Amniotic stem cell (primary cell): ENCODE measurements around the gene FKBP6.
"Not testable (repeated sequence)": the region's sequence is repeated elsewhere in the genome, so short reads cannot be mapped to it uniquely, and the experiment has no call there.

Experiments
- DNase-seq: peaks from one replicate; lab custom pipeline; 2025; lab: John Stamatoyannopoulos, UW

FKBP6 gene

GRCh38 chr7:73358590-73359275 lies 30.8 kb downstream of the FKBP6 start:
- no peak for DNase-seq

- DNase-seq = no peak
Measured at GRCh38 chr7:73359306-73359705, 31.3 kb downstream of the FKBP6 start.

- DNase-seq = no peak
Measured at GRCh38 chr7:73359746-73360375, 31.9 kb downstream of the FKBP6 start.

DNA sequence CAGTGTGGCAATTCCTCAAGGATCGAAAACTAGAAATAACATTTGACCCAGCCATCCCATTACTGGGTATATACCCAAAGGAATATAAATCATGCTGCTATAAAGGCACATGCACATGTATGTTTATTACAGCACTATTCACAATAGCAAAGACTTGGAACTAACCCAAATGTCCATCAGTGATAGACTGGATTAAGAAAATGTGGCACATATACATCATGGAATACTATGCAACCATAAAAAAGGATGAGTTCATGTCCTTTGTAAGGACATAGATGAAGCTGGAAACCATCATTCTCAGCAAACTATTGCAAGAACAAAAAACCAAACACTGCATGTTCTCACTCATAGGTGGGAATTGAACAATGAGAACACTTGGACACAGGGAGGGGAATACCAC lies 32.6 kb downstream of the FKBP6 start:
- not testable (repeated sequence) for DNase-seq

DNA sequence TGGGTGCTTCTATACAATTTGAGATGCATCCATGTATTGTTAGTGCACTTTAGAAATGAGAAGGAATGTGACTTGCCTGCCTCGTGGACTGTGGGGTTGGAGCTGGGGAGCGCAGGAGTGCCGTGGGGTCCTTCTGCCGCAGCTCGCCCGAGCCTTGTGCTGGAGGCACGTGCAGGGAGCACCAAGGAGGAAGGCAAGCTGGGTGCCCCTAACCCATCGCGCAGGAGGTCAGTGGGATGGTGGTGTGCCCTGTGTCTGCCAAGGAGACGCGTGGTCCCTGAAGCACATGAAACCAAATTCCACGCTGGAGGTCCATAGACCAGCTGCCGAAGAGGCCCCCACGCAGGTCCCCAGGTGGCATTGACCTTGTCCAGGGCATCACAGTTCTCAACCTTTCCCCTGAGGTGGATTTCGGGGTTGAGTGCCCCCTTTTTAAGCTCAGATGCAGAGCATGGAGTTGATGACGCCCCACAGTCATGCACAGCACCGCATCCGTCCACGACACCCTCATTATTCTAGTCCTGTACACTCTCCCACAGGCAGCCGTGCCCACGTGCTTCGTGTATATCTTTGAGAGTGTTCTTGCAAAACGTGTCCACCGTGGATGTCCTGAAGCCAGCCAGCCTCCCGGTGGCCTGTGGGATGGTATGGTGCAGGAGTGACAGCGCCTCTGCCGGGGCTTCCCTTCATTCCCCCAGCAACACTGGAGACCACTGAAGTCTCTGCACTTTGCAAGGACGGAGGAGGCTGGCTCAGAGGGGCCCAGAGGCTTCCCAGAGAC lies 35.5 kb downstream of the FKBP6 start:
- no peak for DNase-seq

- no peak for DNase-seq
Measured at GRCh38 chr7:73364006-73364728, 36.2 kb downstream of the FKBP6 start.

DNA sequence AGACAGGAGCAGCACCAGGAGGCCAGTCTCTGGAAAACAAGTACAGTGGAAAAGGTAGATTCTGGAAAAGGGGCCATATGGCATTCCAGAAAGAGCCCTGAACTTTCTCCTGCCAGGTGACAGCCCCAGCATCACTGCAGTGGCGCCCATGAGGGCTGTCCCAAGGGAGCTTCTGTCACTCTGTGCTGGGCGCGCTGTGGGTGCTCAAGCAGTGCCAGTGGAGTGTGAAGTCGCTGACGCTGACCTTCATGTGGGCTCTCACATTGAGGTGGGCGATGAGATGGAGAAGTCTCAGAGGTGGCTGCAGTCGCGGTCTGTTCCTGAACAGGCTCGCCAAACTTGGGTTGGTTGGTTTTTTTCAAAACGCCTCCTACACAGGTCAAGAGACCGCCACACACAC lies 38.2 kb downstream of the FKBP6 start:
- no peak for DNase-seq

DNA sequence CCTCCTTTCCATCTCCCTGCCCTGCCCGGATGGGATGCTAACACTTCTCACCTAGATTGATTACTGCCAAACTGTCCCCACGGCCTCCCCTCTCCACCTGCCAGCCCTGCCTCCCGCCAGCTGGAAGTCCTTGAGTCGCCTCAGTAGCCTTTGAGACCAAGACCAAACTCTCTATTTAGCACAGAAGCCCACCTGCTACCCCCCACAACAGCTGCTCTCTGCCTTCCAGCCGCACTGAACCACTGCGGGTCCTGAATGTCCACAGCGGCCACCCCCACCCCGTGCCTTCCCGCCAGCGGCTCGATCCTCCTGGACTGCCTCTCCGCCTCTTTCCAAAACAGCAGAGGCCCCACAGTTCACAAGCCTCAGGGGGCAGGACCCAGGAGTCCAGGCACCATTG lies 39.0 kb downstream of the FKBP6 start:
- no peak for DNase-seq

- DNase-seq = no peak
Measured at GRCh38 chr7:73369009-73369408, 41.0 kb downstream of the FKBP6 start.

GRCh38 chr7:73369622-73370021 lies 41.7 kb downstream of the FKBP6 start:
- DNase-seq = no peak

DNA sequence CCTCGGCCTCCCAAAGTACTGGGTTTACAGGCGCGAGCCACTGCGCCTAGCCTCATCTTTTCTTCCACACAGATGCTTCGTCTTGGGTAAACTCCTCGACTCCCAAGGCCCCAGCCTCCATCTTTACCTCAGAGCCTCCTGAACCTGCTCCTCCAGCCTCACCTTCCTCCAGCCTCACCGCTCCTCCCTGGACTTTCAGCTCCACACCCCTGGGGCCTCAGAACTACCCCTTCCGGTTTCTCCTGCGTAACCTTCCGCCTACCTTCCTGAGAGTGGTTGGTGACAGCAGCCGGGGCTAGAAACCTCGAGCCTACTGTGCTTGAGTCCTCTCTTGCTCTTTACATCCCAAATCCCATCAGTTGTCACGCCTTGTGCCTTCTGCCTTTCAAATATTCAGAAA lies 45.8 kb downstream of the FKBP6 start:
- DNase-seq = no peak

DNA sequence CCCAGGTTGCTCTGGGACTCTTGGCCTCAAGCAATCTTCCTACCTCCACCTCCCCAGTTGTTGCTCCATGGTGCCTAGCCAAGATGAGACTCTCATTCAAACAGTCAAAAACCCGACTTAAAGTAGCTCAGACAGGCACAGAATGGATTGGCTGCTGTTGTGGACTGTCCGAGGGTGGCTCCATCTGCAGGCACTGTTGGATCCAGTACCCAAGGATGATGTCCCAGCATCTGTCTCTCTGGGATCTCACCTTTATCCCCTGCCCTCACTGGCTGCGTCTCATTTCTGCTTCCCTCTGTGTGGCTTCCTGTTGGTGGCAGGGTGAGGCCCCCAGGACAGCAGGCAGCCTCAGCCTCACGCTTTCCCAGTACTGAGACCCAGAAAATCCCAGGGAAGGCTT lies 48.3 kb downstream of the FKBP6 start:
- not testable (repeated sequence) for DNase-seq

- DNase-seq = no peak
Measured at GRCh38 chr7:73376671-73377412, 48.9 kb downstream of the FKBP6 start.

- DNase-seq = not testable (repeated sequence)
Measured at GRCh38 chr7:73377413-73378200, 49.6 kb downstream of the FKBP6 start.

DNA sequence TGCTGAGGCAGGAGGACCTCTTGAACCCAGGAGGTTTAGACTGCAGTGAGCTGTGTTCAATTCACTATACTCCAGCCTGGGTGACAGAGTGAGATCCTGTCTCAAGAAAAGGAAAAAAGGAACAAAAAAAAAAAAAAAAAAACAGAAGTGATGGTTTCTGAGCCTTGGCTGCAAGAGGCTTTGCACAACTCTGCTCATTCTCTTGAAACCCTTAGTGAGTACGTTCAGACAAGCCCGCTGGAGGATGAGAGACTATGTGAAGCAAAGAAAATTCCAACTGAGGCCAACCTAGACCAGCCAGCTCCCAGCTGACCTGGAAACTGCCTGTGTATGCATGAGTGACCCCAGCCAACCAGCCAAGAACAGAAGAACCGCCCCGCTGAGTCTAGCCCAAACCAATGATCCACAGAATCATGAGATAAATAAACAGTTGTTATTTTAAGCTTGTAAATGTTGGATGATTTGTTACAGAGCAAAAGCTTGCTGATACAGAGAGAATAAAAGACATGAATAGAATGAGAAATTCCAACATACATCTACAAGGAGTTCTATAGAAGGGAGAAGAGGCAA lies 55.1 kb downstream of the FKBP6 start:
- DNase-seq = no peak

GRCh38 chr7:73387221-73387828 lies 59.4 kb downstream of the FKBP6 start:
- no peak for DNase-seq

GRCh38 chr7:73387908-73388414 lies 60.0 kb downstream of the FKBP6 start:
- DNase-seq = no peak

GRCh38 chr7:73391396-73391795 lies 63.4 kb downstream of the FKBP6 start:
- no peak for DNase-seq

DNA sequence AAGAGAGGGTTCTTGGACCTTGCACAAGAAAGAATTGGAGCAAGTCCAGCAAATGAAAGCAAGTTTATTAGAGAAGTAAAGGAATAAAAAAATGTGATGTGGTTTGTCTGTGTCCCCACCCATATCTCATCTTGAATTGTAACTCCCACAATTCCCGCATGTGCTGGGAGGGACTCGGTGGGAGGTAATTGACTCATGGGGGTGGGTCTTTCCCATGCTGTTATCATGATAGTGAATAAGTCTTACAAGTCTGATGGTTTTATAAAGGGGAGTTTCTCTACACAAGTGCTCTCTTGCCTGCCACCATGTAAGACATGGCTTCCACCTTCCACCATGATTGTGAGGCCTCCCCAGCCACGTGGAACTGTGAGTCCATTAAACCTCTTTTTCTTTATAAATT lies 66.5 kb downstream of the FKBP6 start:
- no peak for DNase-seq
